DOHH2 (cell line): Measurements from ENCODE around the gene ERRFI1.

Source experiments
- CTCF ChIP-seq: fragments of 200-600 bp; sonication (generic); IDR thresholded peaks from one replicate; pipeline ENCODE4 v1.5.1; 2014; ENCODE audit warnings: antibody characterized with exemption, mild to moderate bottlenecking, low read depth, low read length; ENCODE audit not compliant: poor library complexity, severe bottlenecking
- EZH2phosphoT487 ChIP-seq: fragments of 200-600 bp; sonication (generic); IDR thresholded peaks from 2 replicates; pipeline ENCODE4 v1.6.1; 2017; ENCODE audit warnings: borderline replicate concordance, mild to moderate bottlenecking, antibody characterized with exemption, low read length, moderate library complexity, mixed read lengths

GRCh38 chr1:8062861-8063260 is 36.8 kb upstream of the ERRFI1 start:
- TF ChIP-seq CTCF (no peak), EZH2phosphoT487 (no peak)
